ENCODE measurements around the gene CEP85.

Gene CEP85

GRCh38 chr1:26233903-26234643 lies at the start of gene CEP85:
CEP85 (plus strand) TSS chr1:26234200; CDS start chr1:26239784, 5,584 bp downstream.
- DNase-seq: peak; percentile 95

GRCh38 chr1:26184883-26185282 lies 49.1 kb upstream of the CEP85 start:
- DNase-seq: no peak

- no peak for DNase-seq
These were observed 46.1 kb upstream of the CEP85 start for GRCh38 chr1:26187882-26188281.

- no peak for DNase-seq
These were observed 45.5 kb upstream of the CEP85 start for GRCh38 chr1:26188477-26188876.

GRCh38 chr1:26189331-26189730 lies 44.7 kb upstream of the CEP85 start:
- no peak for DNase-seq

- DNase-seq: no peak
These were observed 44.2 kb upstream of the CEP85 start for GRCh38 chr1:26189751-26190275.

- DNase-seq: no peak
These were observed 43.5 kb upstream of the CEP85 start, which contains the start of gene CATSPER4 for GRCh38 chr1:26190373-26190987. CATSPER4 (plus strand) TSS chr1:26190602; CDS start chr1:26190628, 26 bp downstream.

GRCh38 chr1:26191739-26192138 lies 42.3 kb upstream of the CEP85 start:
- DNase-seq: no peak

- no peak for DNase-seq
These were observed 38.2 kb upstream of the CEP85 start for GRCh38 chr1:26195805-26196204.

- no peak for DNase-seq
These were observed 36.7 kb upstream of the CEP85 start for GRCh38 chr1:26197301-26197700.

GRCh38 chr1:26197813-26198212 lies 36.2 kb upstream of the CEP85 start:
- DNase-seq: no peak

- DNase-seq: no peak
These were observed 33.6 kb upstream of the CEP85 start for GRCh38 chr1:26200413-26200812.

GRCh38 chr1:26203642-26204318 lies 30.2 kb upstream of the CEP85 start:
- no peak for DNase-seq

- DNase-seq: no peak
These were observed 23.7 kb upstream of the CEP85 start for GRCh38 chr1:26210147-26210870.

- no peak for DNase-seq
These were observed 21.3 kb upstream of the CEP85 start for GRCh38 chr1:26212726-26213125.

- no peak for DNase-seq
These were observed 20.6 kb upstream of the CEP85 start for GRCh38 chr1:26213335-26213905.

GRCh38 chr1:26215246-26215645 lies 18.8 kb upstream of the CEP85 start:
- no peak for DNase-seq

GRCh38 chr1:26218906-26219494 lies 15.0 kb upstream of the CEP85 start:
- no peak for DNase-seq

GRCh38 chr1:26220199-26220912 lies 13.6 kb upstream of the CEP85 start:
- no peak for DNase-seq

- no peak for DNase-seq
These were observed 12.9 kb upstream of the CEP85 start for GRCh38 chr1:26221094-26221493.

GRCh38 chr1:26224606-26225005 lies 9.4 kb upstream of the CEP85 start:
- DNase-seq: no peak

Data from NCI-H2029 (cell line).